Measurements from ENCODE around the gene OSBPL2. TPM values are rescaled to one million over a fixed set of nuclear protein-coding genes. Genes with fewer than 3 reads are reported as not detected.

The OSBPL2 gene
- total and polyA plus RNA-seq, 9 of the 15 experiments (the other 6 are each of a cell fraction or from before 2014, with no cell fraction given), result 2.5 to 25.6 (median 14.1) TPM

DNA sequence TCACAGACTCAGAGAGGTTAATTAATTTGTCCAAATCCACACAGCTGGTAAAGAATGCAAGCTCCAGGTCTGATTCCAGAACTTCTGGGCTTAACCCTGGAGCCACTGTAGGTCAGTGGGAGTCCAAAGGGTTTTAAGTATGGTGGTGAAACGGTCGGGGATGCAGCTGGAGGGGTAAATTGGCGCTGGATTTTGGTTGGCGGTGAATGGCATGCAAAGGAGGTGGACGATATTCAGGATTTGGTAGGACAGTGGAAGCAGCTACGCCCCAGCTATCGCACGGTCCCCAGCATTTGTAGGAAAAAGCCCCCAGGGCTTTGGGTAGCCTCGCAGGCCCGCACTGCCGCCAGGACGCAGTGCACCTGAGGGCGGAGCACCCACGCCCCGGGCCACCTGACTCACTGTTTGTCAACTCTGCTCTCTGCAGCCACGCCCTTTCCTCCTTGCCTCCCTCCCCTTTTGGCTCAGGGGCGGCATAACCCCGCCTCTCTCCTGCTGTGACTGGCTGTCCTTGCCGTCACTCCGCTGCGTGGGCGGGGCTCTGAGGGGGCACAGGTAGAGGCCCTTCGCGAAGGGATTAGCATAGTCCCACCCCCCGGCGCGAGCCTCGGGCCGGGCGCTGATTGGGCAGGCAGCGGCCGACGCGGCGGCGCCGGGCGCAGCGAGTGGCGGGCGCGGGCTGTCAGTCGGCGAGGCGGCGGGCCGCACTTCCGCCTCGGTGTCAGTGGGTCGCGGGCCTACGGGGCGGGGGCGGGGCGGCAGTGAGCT, at the start of gene OSBPL2 (continued):
- TF ChIP-seq MAX (CRISPR knock-in tag; IDR thresholded peaks at IDR 0.05), result peak; percentile 53; the same call in 1 of the 2 replicates
- TF ChIP-seq ATF7 (IDR thresholded peaks at IDR 0.05), result peak; percentile 82; the same call in 1 of the 2 replicates
- no peak for TF ChIP-seq SMC3 (conservative IDR thresholded peaks at IDR 0.05; ENCODE audit: insufficient read depth, low read depth, low read length)
- TF ChIP-seq, protein P1, sequence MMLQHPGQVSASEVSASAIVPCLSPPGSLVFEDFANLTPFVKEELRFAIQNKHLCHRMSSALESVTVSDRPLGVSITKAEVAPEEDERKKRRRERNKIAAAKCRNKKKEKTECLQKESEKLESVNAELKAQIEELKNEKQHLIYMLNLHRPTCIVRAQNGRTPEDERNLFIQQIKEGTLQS (IDR thresholded peaks at IDR 0.05), result no peak
- TF ChIP-seq, protein P1 (CRISPR knock-in tag; conservative IDR thresholded peaks at IDR 0.05), result no peak
- TF ChIP-seq, protein P2, sequence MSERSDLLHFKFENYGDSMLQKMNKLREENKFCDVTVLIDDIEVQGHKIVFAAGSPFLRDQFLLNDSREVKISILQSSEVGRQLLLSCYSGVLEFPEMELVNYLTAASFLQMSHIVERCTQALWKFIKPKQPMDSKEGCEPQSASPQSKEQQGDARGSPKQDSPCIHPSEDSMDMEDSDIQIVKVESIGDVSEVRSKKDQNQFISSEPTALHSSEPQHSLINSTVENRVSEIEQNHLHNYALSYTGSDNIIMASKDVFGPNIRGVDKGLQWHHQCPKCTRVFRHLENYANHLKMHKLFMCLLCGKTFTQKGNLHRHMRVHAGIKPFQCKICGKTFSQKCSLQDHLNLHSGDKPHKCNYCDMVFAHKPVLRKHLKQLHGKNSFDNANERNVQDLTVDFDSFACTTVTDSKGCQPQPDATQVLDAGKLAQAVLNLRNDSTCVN (CRISPR knock-in tag; IDR thresholded peaks at IDR 0.05), result no peak
- peak in 1 of 2 experiments; percentile 65; a peak in 1 of 4 replicates for TF ChIP-seq FOXA3 (CRISPR knock-in tag; conservative IDR thresholded peaks at IDR 0.05 in 1 of 2, IDR thresholded peaks at IDR 0.05 in 1 of 2)
- TF ChIP-seq ZFP36 (IDR thresholded peaks at IDR 0.05; ENCODE audit: low read depth, low read length, partially characterized antibody), result peak; percentile 54
- no peak for TF ChIP-seq E2F1 (CRISPR knock-in tag; IDR thresholded peaks at IDR 0.05)
- TF ChIP-seq ZC3H11A (IDR thresholded peaks at IDR 0.05; ENCODE audit: low read depth, low read length), result no peak
- no peak for TF ChIP-seq GTF2A2 (tag; IDR thresholded peaks at IDR 0.05)
- TF ChIP-seq BHLHE40 (IDR thresholded peaks at IDR 0.05; ENCODE audit: low read length), result peak; percentile 47; the same call in 1 of the 2 replicates
- peak; percentile 15 for TF ChIP-seq TBP (optimal IDR thresholded peaks at IDR 0.05; ENCODE audit: low read depth, low read length)
- TF ChIP-seq KLF13 (tag; IDR thresholded peaks at IDR 0.05; ENCODE audit: borderline replicate concordance, low read depth), result peak; percentile 58; the same call in 1 of the 2 replicates
- no peak for TF ChIP-seq ILF3 (IDR thresholded peaks at IDR 0.05; ENCODE audit: borderline replicate concordance)
- TF ChIP-seq C11orf30 (IDR thresholded peaks at IDR 0.05; ENCODE audit: low read depth), result no peak
- TF ChIP-seq ZNF766 (CRISPR knock-in tag; conservative IDR thresholded peaks at IDR 0.05), result no peak
- TF ChIP-seq ZNF347 (CRISPR knock-in tag; IDR thresholded peaks at IDR 0.05; ENCODE audit: low read depth), result no peak
- peak; percentile 83 for TF ChIP-seq USF2 (CRISPR knock-in tag; IDR thresholded peaks at IDR 0.05)
- peak; percentile 61 for TF ChIP-seq RBFOX2 (IDR thresholded peaks at IDR 0.05; ENCODE audit: low read depth, low read length)
- no peak for TF ChIP-seq RUNX1 (IDR thresholded peaks at IDR 0.05; ENCODE audit: low read depth)
- TF ChIP-seq EP300 (IDR thresholded peaks at IDR 0.05; ENCODE audit: low read length), result no peak
- TF ChIP-seq MIER1 (IDR thresholded peaks at IDR 0.05; ENCODE audit: low read depth), result no peak
- TF ChIP-seq HDAC1 (IDR thresholded peaks at IDR 0.05), result peak in 1 of 2 experiments; percentile 71; a peak in 2 of 4 replicates
- TF ChIP-seq RAD51 (IDR thresholded peaks at IDR 0.05; ENCODE audit: borderline replicate concordance, low read depth), result peak; percentile 84

Data from K562 (cell line).